ENCODE measurements around the gene MYO3B.

DNA sequence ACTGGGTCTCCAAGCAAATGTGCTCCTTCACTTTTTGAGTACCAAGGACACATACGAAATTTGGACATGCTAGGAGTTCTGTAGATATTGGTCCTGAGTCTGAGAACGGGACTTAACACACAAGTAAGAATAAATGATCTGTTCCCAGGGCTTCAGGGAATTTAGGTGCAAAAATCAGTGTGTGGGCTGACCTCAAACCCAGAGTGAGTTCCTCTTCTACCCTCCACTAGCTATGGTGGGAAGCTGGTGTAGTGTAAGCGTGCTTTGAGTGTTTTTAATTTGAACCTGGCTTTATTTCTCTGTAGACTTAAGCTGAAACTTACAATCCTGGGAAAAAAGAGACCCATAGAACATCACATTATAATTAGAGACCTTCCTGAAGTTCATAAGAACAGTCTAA, 50.5 kb downstream of the MYO3B start:
- TF ChIP-seq, protein P1, sequence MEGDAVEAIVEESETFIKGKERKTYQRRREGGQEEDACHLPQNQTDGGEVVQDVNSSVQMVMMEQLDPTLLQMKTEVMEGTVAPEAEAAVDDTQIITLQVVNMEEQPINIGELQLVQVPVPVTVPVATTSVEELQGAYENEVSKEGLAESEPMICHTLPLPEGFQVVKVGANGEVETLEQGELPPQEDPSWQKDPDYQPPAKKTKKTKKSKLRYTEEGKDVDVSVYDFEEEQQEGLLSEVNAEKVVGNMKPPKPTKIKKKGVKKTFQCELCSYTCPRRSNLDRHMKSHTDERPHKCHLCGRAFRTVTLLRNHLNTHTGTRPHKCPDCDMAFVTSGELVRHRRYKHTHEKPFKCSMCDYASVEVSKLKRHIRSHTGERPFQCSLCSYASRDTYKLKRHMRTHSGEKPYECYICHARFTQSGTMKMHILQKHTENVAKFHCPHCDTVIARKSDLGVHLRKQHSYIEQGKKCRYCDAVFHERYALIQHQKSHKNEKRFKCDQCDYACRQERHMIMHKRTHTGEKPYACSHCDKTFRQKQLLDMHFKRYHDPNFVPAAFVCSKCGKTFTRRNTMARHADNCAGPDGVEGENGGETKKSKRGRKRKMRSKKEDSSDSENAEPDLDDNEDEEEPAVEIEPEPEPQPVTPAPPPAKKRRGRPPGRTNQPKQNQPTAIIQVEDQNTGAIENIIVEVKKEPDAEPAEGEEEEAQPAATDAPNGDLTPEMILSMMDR (IDR thresholded peaks at IDR 0.05; ENCODE audit: low read depth, low read length): no peak
- TF ChIP-seq EZH2phosphoT487 (IDR thresholded peaks at IDR 0.05; ENCODE audit: low read depth): no peak
